Testis (tissue), 2 donors: ENCODE results near the gene TBC1D16.

ENCODE experiments used
- POLR2A ChIP-seq: fragments of 450-650 bp; IDR thresholded peaks from one replicate; pipeline ENCODE4 v1.6.1; 2017; ENCODE audit warnings: antibody characterized with exemption, mild to moderate bottlenecking, moderate library complexity
- TF ChIP-seq, protein P1 (sequence below), 3 experiments: fragments of 450-650 bp in 2 of 3; fragments of 200-600 bp in 1 of 3; sonication (generic) in 1 of 3; IDR thresholded peaks; one replicate each; pipeline ENCODE4 v1.5.1; 2016 to 2019; ENCODE audit warnings: antibody characterized with exemption in 3 of 3, mild to moderate bottlenecking in 2 of 3, moderate library complexity in 1 of 3

DNA sequence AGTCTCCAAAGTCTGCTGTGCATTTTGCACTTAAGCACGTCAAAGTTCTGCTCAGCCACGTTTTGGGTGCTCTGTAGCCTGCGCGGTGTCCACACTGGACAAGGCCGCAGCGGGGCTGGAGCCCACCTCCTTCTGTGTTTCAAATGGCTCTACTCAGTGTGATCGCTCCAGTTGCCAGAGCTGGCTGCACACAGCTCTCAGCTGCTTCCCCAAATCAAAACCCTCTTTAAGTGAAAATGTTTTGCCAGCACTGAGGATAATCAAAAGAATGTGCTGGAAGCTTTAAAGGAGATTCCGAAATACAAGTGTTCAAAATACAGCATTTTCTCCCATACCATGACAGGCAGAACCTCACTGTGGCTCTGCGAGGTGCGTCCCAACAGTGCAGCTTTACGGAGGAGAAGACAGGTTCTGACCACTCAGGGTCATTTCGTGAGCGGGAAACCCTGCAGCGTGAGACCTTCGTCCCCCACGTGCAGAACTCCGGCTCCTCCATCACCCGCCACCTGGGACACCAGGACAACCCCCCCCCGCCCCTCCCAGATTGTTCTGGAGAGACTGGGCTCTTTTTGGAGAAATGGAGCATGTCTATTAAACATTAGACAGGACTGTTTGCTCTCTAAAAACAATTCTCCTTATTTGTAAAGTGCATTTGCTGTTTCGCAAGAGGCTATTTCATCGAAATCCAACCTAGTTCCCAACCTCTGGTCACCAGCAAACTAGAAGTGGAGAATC, 16.6 kb downstream of the TBC1D16 start:
- no peak for TF ChIP-seq POLR2A
- TF ChIP-seq, protein P1, sequence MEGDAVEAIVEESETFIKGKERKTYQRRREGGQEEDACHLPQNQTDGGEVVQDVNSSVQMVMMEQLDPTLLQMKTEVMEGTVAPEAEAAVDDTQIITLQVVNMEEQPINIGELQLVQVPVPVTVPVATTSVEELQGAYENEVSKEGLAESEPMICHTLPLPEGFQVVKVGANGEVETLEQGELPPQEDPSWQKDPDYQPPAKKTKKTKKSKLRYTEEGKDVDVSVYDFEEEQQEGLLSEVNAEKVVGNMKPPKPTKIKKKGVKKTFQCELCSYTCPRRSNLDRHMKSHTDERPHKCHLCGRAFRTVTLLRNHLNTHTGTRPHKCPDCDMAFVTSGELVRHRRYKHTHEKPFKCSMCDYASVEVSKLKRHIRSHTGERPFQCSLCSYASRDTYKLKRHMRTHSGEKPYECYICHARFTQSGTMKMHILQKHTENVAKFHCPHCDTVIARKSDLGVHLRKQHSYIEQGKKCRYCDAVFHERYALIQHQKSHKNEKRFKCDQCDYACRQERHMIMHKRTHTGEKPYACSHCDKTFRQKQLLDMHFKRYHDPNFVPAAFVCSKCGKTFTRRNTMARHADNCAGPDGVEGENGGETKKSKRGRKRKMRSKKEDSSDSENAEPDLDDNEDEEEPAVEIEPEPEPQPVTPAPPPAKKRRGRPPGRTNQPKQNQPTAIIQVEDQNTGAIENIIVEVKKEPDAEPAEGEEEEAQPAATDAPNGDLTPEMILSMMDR (IDR thresholded peaks at IDR 0.05), result no peak
